Stimulated activated CD4-positive, alpha-beta T cell treated with anti-CD3 and anti-CD28 coated beads, Interleukin-12 subunit alpha, Interleukin-12 subunit beta, amount 100 ng/mL, for 48 hours (primary cell): Measurements from ENCODE around the gene NUP153.
A peak's percentile ranks its signal among the peaks of the same experiment; 100 is the strongest.

Experiments used
- DNase-seq, 3 donors: peaks; one replicate each; pipeline ENCODE4 v3.0.0-alpha.2; 2020; ENCODE audit warnings: low read depth in 2 of 3, low spot score in 1 of 3

Gene NUP153

GRCh38 chr6:17672064-17672718, 34.5 kb downstream of the NUP153 start:
- no peak for DNase-seq

DNA sequence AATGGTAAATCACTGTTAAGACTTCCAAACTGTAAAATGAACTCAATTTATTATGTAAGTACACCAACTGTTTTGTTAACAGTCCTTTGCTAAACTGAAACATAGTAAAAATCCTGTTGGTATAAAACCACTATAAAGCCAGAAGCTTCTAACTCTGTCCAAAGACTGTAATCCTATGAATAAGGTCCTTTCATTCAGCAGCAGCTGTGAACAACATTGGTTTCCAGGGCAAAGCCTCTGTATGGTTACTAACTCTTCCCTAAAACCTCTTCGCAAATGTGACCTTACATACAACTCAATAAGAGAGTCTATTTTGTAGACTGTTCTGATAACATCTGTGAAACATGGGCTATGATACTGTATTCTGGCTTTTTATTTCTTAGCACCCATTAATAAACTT, 40.1 kb downstream of the NUP153 start:
- DNase-seq: no peak

GRCh38 chr6:17665132-17665531, 41.6 kb downstream of the NUP153 start:
- no peak for DNase-seq

DNA sequence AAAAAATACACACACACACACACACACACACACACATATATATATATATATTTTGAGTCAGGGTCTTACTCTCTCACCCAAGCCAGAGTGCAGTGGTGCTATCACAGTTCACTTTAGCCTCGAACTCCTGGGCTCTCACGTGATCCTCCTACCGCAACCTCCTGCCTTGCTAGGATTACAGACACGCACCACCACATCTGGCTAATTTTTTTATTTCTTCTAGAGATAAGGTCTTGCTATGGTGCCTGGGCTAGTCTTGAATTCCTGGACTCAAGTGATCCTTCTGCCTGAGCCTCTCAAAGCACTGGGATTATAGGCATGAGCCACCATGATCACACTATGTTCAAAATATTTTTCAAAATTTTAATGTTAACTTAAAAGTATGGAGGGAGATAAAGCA, 43.5 kb downstream of the NUP153 start:
- no peak for DNase-seq

- no peak for DNase-seq
These were observed 44.1 kb downstream of the NUP153 start for GRCh38 chr6:17662585-17662984.

DNA sequence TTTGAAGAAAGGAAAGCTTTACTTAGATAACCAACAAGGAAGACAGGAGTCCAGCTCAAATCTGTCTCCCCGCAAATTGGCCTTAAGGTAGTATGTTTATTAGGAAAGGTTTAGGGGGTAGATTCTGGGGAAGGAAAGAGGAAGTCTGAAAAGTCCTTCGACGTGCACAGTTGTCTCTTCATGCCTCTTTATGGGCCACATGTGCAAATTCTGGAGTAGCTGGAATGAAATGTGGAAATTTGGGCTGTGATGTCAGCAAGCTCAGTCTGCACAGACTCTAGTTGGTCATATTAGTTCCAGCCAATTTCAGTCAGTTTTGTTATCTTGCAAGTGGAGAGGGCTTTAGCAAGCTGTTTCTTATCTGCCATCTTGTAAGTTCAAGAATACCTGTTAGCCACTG, 50.1 kb downstream of the NUP153 start:
- DNase-seq: no peak

- DNase-seq: no peak
These were observed 50.6 kb downstream of the NUP153 start for GRCh38 chr6:17656092-17656491.

- DNase-seq: no peak
These were observed 53.4 kb downstream of the NUP153 start for GRCh38 chr6:17653198-17653882.

DNA sequence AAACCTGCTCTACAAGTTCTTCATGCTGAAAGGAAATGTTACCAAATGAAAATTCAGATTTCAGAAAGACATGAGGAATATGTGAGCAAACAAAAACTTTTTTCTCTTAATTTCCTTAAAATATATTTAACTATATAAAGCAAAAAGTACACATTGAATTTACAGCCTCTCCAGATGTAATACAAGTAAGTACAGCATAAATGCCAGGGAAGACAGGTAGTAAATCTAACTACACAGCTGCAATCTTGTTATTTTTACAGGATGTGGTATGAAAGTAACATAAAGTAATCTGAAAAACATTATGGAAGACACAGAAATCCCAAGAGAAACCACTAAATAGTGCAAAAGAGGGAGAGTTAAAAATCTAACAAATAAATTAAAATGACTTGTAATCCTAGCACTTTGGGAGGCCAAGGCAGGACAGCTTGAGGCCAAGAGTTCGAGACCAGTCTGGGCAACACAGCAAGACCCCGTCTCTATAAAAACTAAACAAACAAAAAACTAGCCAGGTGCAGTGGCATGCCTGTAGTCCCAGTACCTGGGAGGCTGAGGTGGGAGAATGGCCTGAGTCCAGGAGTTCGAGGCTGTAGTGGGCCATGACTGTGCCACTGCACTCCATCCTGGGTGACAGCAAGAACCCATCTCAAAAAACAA, 55.9 kb downstream of the NUP153 start:
- no peak for DNase-seq

GRCh38 chr6:17648745-17649144, 58.0 kb downstream of the NUP153 start:
- no peak for DNase-seq

- DNase-seq: no peak
These were observed 66.2 kb downstream of the NUP153 start for GRCh38 chr6:17640477-17640917.

GRCh38 chr6:17638212-17638715, 68.5 kb downstream of the NUP153 start:
- no peak for DNase-seq

- no peak for DNase-seq
These were observed 71.2 kb downstream of the NUP153 start for GRCh38 chr6:17635568-17635967.

GRCh38 chr6:17633465-17634188, 73.1 kb downstream of the NUP153 start:
- DNase-seq: peak in 1 of 3 donors; percentile 7

DNA sequence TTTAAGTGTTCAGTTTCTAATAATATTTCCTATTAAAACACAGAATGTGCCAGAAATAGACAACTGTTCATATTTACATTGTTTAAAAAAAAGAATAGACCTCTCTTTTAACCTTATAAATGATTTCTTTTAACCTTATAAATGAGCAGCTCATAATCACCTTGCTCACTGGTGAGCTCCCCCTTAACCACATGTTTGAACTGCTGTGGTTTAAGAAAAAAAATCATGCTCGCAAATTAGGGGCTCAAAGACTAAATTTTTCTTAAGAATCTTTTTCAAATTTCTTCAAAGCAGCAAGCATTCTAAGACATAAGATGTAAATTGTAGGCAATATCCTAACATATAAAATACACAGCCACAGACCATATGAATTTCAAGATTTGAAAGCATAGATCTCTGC, 73.8 kb downstream of the NUP153 start:
- DNase-seq: no peak

DNA sequence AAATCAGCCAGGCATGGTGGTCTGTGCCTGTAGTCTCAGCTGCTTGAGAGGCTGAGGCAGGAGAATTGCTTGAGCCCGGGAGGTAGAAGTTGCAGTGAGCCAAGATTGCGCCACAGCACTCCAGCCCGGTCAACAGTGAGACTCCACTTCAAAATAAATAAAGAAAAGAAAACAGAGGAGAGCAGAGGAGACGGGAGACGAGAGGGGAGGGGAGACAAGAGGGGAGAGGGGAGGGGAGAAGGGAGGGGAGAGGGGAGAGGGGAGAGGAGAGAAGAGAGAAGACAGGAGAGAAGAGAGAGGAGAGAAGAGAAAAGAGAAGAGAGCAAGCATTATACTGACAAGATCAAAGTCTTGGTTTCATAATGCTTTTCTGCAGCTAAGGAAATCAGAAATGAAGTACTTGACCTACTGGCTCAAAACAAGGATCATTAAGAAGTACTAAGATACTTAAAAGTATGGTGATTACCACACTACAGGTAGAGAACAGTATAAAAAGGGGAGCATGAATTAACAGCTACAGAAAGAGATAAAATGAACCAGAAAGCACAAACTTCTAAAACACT, 76.1 kb downstream of the NUP153 start:
- DNase-seq: no peak

DNA sequence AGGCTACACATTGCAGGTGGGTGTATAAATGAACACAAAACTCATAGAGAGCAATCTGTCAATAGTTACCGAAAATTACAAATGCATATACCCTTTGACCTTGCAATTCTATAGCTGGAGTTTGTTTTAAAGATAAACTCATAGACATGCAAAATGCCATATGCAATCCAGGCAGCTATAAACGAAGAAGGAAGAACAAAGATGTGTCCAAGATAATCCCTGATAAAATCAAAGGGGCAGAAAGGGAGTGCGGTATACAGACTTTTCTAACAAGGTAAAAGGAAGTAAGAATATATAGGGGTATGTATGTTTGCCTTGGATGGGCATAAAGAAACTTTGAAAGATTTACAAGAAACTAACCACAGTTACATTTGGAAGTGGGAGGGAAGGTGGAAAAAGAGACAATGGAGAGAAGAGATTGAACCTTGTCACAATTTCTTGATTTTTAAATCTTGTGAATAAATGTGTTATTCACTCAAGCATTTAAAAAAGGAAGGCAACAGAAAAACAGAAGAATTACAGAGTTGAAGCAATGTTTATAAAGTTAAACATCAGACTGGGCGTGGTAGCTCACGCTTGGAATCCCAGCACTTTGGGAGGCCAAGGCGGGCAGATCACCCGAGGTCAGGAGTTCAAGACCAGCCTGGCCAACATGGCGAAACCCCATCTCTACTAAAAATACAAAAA, 76.8 kb downstream of the NUP153 start:
- no peak for DNase-seq

- DNase-seq: no peak
These were observed 77.9 kb downstream of the NUP153 start for GRCh38 chr6:17628873-17629272.

- no peak for DNase-seq
These were observed 82.3 kb downstream of the NUP153 start for GRCh38 chr6:17624396-17624795.

DNA sequence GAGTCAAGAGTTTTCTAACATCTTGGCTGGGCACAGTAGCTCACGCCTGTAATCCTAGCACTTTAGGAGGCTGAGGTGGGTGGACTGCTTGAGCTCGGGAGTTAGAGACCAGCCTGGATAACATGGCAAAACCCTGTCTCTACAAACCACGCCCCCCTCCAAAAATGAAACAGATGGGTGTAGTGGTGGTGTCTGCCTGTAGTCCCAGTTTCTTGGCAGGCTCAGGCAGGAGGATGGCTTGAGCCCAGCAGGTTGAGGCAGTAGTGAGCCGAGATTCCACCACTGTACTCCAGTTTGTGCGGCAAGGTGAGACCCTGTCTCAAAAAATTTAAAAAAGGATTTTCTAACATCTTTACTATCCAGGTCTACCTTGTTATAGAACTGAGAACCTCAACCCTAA, 84.6 kb downstream of the NUP153 start:
- no peak for DNase-seq

DNA sequence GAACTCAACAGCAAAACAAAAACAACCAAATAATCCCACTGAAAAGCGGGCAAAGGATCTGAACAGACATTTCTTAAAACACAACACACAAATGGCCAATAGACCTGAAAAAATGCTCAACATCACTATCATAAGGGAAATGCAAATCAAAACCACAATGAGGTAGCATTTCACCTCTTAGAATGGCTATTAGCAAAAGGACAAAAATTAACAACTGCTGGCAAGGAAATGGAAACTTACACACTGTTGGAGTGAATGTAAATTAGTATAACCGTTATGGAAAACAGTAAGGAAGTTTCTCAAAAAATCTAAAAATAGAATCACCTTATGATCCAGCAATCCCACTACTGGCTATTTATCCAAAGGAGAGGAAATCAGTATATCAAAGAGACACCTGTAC, 85.7 kb downstream of the NUP153 start:
- no peak for DNase-seq
